DMS53 treated with DMSO at 0.1 percent for 48 hours (cell line): ENCODE measurements around the gene MYOG.
A peak's percentile ranks its signal among the peaks of the same experiment; 100 is the strongest.

Source experiments
- DNase-seq: peaks from one replicate; lab custom pipeline; 2025; ENCODE audit not compliant: unreplicated experiment; lab: John Stamatoyannopoulos, UW

MYOG gene

DNA sequence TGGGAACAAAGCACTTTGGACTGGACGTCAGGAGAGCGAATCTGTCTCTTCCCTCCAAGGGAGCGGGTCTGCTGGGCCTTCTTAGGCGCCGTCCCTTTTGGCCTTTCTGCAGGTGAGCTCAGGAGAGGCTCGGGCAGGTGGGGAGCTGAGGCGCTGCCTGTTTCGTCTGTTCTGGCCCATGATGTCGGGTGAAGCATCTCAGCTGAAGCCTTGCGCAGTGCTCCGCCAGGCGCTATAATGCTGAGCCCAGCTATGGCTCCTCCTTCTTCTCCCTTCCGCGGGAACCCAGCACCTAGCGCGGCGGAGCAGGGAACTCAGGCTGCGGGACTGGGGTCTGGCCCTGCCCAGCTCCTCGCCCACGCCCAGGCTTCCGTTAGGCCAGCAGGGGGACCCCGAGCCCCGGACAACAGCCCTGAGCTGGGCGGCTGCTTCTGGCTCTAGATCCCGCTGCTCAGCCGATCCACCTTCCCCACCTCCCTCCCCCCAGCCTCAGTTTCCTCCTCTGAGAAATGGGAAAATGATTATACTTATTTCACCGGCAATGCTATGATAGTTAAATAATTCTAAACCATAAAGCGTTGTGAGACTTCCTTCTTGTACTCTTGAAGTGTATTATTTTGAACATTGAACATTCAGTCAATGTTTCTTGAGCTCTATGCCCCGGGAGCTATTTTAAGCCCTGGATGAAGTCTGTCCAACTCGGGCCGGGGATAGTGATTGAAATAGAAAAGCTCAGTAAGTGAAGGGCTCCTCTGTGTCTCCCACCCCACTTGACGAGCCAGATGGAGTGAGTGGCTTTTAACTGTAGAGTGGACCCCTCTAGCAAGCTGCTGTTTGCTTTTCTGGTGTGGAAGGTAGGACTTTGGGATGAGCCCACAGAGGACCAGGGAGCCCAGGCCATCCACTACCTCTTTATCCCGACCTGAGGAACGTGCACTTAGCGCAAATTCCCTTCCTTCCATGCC is 32.1 kb upstream of the MYOG start:
- DNase-seq: peak; percentile 52

DNA sequence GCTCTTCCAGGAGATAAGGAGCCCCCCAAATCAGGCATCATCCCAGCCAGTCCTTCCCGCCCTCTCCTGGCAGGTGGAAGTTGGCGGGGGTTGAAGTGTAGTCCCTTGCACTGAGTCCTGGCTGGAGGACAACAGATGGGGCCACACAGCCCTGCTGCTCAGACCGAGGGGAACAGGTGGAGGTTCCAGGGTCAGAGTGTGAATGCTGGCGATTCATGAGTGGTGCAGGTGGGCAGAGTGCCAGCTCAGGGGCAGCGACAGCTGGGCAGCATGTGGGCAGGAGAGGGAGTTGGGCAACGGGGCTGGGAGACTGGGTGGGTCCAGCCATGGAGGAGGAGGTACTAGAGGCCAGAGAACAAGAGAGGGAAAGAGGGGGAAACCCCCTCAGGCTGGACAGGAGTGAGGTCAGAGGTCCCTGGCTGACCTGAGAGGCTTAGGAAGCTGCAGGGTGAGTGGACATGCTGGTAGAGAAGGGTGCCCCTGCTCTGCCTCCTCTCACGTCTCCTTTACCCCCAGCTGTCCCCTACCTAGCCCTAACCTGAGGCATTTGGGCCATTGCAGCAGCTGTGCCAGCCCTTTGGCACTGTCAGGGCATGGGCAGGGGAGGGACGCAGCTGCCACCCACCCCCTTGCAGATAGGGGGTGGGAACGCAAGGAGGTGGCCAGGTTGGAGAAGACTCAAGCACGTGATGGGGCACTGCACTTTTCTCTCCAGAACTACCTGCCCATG is 30.4 kb upstream of the MYOG start:
- no peak for DNase-seq

GRCh38 chr1:203114202-203114601 is 28.4 kb upstream of the MYOG start:
- DNase-seq: no peak

GRCh38 chr1:203113308-203113707 is 27.5 kb upstream of the MYOG start:
- no peak for DNase-seq

- no peak for DNase-seq
Measured at GRCh38 chr1:203112475-203112874, 26.7 kb upstream of the MYOG start.

DNA sequence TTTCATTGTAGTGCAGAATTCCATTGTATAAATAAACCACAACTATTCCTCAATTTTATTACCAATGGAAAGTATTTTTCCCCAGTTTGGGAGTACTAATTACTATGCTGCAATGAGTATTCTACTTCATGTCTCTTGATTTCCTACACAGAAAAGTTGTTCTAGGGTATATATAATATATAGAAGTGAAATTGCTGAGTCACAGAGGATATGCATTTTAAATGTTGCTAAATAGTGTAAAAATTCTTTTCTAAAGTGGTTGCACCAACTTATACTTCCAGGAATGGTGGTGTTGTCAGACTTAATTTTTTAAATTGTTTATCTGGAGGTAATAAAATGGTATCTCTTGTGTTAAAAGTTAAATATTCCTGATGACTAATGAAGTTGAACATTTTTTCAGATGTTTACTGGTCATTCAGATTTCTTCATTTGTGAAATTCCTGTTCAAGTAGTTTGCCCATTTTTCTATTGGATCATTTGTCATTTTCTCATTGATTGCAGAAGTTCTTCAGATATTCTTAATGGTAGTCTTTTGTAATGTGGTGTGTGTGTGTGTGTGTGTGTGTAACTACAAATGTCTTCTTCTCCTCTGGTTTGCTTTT is 19.1 kb upstream of the MYOG start:
- no peak for DNase-seq

DNA sequence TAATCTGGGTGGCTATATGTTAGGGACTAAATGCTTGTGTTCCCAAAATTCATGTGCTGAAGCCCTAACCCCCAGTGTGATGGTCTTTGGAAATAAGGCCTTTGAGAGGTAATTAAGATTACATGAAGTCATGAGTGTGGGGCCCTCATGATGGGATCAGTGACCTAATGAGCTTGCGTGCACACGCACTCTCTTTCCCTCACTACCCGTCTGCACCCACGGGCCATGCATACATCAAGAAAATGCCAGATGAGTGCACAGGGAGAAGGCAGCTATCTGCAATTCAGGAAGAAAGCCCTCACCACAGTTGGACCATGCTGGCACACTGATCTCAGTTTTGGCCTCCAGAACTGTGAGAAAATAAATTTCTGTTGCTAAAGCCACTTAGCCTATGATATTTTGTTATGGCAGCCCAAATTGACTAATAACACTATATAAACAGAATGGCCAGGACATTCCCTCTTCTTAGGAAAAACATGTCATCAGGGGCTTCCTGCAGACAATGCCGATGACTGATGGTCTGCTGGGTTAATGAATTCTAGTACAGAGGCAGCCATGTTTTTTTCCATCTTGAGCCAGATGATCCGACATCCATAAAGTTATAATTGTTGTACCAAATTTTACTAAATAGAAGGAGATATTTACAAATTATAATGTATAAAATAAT is 18.1 kb upstream of the MYOG start:
- no peak for DNase-seq

DNA sequence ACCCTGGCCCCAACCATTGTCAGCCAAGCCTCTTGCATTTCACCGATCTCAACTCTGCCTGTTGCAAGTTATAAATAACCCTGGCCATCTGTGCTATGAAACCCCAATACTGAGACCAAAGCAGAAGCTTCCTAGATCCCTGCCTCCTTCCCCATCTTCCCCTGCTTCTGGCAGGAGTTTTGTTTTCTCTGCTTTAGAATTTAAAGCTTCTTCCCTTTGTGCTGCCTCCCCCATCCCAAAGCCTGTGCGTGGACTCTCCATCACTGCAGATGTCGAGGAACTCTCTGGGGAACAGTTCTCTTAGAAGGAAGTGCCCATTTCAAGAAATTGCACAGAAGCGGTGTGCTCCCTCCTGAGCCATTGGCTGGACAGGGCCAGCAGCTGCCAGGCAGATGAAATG is 17.4 kb upstream of the MYOG start:
- DNase-seq: no peak

DNA sequence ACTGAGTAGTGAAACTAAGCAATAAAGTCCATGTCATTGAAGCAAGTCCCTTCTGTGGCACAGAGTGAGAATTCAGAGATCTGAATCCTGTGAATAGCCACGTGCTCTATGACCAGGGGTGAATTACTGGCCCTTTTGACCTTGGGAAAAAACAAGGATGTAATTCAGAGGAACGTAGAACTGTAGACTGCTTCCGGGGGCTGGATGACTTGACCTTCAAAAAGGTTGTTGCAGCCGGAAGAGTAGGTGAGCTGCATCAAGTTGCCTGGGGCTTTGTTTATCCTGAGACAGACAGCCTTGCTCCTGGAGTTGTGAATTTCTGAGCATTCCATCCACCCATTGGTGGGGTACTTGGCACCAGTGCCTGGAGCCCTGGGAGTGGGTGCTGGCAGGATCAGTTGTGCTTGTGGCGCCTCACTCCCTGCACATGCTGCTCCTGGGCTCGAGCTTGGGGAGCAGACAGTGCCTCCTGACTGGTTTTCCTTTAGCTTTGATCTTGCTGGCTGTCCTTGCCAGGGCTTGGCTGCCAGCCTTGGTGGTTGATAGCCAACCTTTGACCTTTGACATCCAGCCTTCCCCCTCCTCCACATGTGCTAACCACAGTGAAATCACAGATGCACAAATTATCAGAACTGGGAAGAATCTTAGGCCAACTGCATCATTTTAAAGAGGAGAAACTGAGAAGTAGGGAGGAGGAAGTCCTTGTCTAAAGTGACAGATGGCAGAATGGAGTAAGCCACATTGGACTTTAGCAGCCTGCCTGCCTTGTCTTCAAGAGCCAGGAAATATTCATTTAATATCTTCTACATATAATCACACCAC is 16.2 kb upstream of the MYOG start:
- DNase-seq: no peak

DNA sequence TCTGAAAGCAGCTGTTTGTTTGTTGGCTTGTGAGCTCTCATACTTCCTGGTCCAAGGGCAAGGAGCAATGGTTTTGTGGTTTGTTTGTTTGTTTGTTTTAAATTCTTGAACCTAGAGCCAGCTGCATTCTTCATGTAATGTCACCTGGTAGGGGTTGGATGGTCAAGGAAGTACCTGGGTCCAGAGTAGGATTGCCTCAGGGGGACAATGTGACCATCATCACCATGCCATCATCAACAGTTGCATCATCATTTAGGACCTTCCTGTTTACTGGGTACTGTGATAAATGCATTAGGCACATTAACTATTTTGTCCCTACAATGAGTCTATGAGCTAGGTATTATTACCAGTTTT is 14.7 kb upstream of the MYOG start:
- DNase-seq: no peak

DNA sequence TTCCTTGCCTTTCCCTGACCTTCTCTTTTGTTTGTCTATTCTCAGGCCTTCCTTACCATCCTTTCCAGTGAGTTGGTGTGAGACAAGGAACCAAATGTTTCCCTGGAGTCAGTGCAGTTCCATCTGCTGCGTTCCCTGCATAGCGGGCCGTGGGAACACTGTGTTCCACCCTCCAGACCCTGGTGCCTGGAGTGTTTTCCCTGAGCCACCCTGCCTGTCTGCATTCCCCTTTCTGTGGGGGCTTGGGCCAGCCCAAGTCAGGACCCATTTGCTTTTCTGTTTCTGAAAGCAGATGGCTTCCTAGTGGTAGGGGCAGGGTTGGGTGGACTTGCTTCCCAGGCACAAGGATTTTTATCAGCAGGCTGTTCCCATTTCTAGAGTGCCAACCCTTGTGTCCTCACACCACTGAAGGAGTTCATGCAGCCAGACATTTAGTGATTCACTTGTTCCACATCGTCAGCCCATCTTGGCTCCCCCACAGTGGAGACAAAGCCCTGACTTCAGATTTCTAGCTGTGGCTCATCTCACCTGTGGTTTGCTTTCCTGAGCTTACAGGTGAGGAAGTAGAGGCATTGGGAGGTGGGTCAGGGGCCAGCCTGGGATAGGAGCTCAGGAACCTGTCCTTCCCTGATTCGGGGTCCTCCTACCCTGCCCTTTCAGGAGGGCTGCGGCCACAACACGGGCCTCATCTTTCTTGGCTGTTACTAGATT is 14.1 kb upstream of the MYOG start:
- DNase-seq: no peak

GRCh38 chr1:203098914-203099520 is 13.2 kb upstream of the MYOG start:
- no peak for DNase-seq

- DNase-seq: no peak
Measured at GRCh38 chr1:203098445-203098844, 12.6 kb upstream of the MYOG start.

DNA sequence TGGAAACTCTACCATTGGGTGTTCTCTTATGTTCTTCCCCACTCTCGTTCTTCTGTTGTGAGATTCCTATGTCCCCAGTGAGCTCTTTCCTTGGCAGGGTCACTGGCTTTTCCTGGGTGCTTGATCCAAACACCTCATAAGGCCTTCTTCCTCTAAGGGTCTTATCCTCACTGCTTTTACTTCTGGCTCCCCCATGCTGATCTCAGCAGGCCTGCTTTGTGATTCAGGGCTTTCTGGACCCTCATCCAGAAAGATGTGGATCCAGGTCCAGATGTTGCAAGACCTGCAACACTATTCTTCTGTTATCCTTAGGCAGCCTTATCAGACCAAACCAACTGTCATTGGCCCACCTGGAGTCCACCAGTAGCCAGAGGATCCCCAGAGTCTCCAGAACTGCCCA is 11.2 kb upstream of the MYOG start:
- no peak for DNase-seq

GRCh38 chr1:203096566-203096965 is 10.8 kb upstream of the MYOG start:
- DNase-seq: no peak

DNA sequence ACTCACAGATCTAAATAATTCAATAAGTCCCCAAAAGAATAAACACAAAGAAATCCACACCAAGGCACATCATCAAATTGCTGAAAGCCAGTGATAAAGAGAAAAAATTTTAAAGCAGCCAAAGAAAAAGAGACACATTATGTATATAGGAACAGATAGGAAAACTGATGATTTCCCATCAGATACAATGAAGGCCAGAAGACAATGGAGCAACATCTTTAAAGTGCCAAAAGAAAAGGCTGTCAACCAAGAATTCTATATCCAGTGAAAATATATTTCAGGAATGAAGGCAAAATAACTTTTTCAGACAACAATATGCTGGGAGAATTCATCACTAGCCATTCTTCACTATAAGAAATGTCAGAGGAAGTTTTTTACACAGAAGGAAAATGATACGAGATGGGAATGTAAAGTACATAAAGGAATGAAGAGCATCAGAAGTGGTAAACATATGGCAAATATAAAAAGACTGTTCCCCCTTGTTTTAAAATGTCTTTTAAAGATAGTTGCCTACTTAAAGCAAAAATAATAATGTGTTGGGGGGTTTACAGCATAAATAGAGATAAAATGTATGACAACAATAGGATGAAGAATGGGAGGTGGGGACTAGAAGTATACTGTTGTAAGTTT is 9.4 kb upstream of the MYOG start:
- no peak for DNase-seq

DNA sequence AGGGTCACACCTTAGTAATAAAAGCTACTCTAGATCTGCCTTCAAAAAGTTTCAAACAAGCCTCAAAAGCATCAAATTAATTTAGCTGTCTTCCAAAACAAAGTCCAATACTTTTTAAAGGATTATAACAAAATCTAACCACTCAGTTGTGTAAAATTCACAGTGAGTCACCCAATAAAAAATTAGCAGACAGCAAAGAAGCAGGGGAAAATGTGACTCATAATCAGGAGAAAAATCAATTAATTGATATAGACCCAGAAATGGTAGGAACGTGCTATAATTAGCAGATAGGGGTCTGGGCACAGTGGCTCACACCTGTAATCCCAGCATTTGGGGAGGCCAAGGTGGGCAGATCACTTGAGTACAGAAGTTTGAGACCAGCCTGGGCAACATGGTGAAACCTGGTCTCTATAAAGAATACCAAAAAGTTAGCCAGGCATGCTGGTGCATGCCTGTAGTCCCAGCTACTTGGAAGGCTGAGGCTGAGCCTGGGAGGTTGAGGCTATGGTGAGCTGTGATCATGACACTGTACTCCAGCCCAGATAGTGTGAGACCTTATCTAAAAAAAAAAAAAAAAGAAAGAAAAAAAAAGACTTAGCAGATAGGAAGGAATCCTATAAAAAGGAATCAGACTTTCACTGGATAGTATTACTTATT is 8.1 kb upstream of the MYOG start:
- DNase-seq: no peak

- DNase-seq: no peak
Measured at GRCh38 chr1:203091761-203092330, 6.0 kb upstream of the MYOG start.
